GM11168 (cell line): ENCODE results near the gene KMO.

Experiments
- in situ Hi-C: fragments of 300-500 bp; cut with MboI; formaldehyde crosslinking; loops from one replicate; pipeline ENCODE4 v1.12.0; 2022; ENCODE audit warnings: low sequenced_read_pairs; ENCODE audit not compliant: unreplicated experiment

KMO gene

GRCh38 chr1:241533326-241534115, 1.3 kb downstream of the KMO start:
- in situ Hi-C loops: loop anchor here (5.0 to 25.0 kb wide), 3 partner anchors 94 to 454 kb away; partner anchors contain the start of genes EXO1 and MAP1LC3C

GRCh38 chr1:241536304-241536703, 4.1 kb downstream of the KMO start:
- in situ Hi-C loops: loop anchor here (25.0 kb wide), 2 partner anchors 301 to 451 kb away; partner anchors contain the start of genes EXO1 and MAP1LC3C

GRCh38 chr1:241536969-241537368, 4.8 kb downstream of the KMO start:
- in situ Hi-C loops: loop anchor here (25.0 kb wide), 2 partner anchors 300 to 450 kb away; partner anchors contain the start of genes EXO1 and MAP1LC3C

- in situ Hi-C loops: loop anchor here (25.0 kb wide), 2 partner anchors 295 to 445 kb away; partner anchors contain the start of genes EXO1 and MAP1LC3C
Measured at GRCh38 chr1:241542199-241542907, 10.2 kb downstream of the KMO start.

- in situ Hi-C loops: loop anchor here (25.0 kb wide), 2 partner anchors 289 to 439 kb away; partner anchors contain the start of genes EXO1 and MAP1LC3C
Measured at GRCh38 chr1:241548008-241548407, 15.8 kb downstream of the KMO start.

- in situ Hi-C loops: no loop called here
Measured at GRCh38 chr1:241550318-241550717, 18.1 kb downstream of the KMO start.

- in situ Hi-C loops: no loop called here
Measured at GRCh38 chr1:241551759-241552638, 19.8 kb downstream of the KMO start.

- in situ Hi-C loops: no loop called here
Measured at GRCh38 chr1:241553886-241554592, 21.9 kb downstream of the KMO start.

- in situ Hi-C loops: no loop called here
Measured at GRCh38 chr1:241555526-241555925, 23.3 kb downstream of the KMO start.

- in situ Hi-C loops: no loop called here
Measured at GRCh38 chr1:241557031-241557430, 24.9 kb downstream of the KMO start.

GRCh38 chr1:241557551-241558193, 25.5 kb downstream of the KMO start:
- in situ Hi-C loops: no loop called here

- in situ Hi-C loops: no loop called here
Measured at GRCh38 chr1:241560146-241560848, 28.1 kb downstream of the KMO start.

GRCh38 chr1:241560849-241561187, 28.6 kb downstream of the KMO start:
- in situ Hi-C loops: no loop called here

- in situ Hi-C loops: no loop called here
Measured at GRCh38 chr1:241569848-241570247, 37.7 kb downstream of the KMO start.

GRCh38 chr1:241574154-241574553, 42.0 kb downstream of the KMO start:
- in situ Hi-C loops: no loop called here

- in situ Hi-C loops: no loop called here
Measured at GRCh38 chr1:241579434-241579833, 47.3 kb downstream of the KMO start.

GRCh38 chr1:241582921-241583321, 50.7 kb downstream of the KMO start:
- in situ Hi-C loops: no loop called here

- in situ Hi-C loops: no loop called here
Measured at GRCh38 chr1:241586905-241587512, 54.8 kb downstream of the KMO start.
